RWPE2 (cell line): ENCODE measurements around the gene ST8SIA4.
A peak's percentile ranks its signal among the peaks of the same experiment; 100 is the strongest.

Experiments used
- ATAC-seq: fragments of 200-7000 bp; cut with Tn5 transposase; 3 replicates; pipeline ENCODE4 v1.9.1; 2021; ENCODE audit warnings: low read depth
- DNase-seq: peaks from one replicate; pipeline ENCODE4 v3.0.0-alpha.2; 2020; ENCODE audit warnings: low spot score
- H3K27ac ChIP-seq: fragments of 450-650 bp; 2 replicates; pipeline ENCODE4 v1.5.1; 2017; ENCODE audit warnings: mild to moderate bottlenecking; ENCODE audit not compliant: poor library complexity, severe bottlenecking
- H3K27me3 ChIP-seq: fragments of 250-450 bp; sonication (Bioruptor Pico); 2 replicates; pipeline ENCODE4 v1.5.1; 2021; ENCODE audit warnings: mild to moderate bottlenecking, moderate library complexity; ENCODE audit not compliant: insufficient read depth, poor library complexity, severe bottlenecking
- H3K36me3 ChIP-seq: fragments of 250-450 bp; sonication (Bioruptor Pico); 2 replicates; pipeline ENCODE4 v1.5.1; 2020; ENCODE audit warnings: low read depth, mild to moderate bottlenecking, moderate library complexity
- H3K4me1 ChIP-seq: fragments of 250-450 bp; sonication (Bioruptor Pico); 2 replicates; pipeline ENCODE4 v1.5.1; 2021; ENCODE audit warnings: mild to moderate bottlenecking, moderate library complexity; ENCODE audit not compliant: insufficient read depth, poor library complexity, severe bottlenecking
- H3K4me3 ChIP-seq: fragments of 250-450 bp; sonication (Bioruptor Pico); 2 replicates; pipeline ENCODE4 v1.5.1; 2021; ENCODE audit warnings: mild to moderate bottlenecking, moderate library complexity; ENCODE audit not compliant: severe bottlenecking
- H3K9me3 ChIP-seq: fragments of 250-450 bp; sonication (Bioruptor Pico); 2 replicates; pipeline ENCODE4 v1.5.1; 2021; ENCODE audit warnings: mild to moderate bottlenecking, moderate library complexity; ENCODE audit not compliant: severe bottlenecking
- TF ChIP-seq, protein P1 (sequence below): fragments of 450-650 bp; IDR thresholded peaks from one replicate; pipeline ENCODE4 v1.5.1; 2017; ENCODE audit warnings: mild to moderate bottlenecking, moderate library complexity; ENCODE audit not compliant: poor library complexity, severe bottlenecking

ST8SIA4 gene

DNA sequence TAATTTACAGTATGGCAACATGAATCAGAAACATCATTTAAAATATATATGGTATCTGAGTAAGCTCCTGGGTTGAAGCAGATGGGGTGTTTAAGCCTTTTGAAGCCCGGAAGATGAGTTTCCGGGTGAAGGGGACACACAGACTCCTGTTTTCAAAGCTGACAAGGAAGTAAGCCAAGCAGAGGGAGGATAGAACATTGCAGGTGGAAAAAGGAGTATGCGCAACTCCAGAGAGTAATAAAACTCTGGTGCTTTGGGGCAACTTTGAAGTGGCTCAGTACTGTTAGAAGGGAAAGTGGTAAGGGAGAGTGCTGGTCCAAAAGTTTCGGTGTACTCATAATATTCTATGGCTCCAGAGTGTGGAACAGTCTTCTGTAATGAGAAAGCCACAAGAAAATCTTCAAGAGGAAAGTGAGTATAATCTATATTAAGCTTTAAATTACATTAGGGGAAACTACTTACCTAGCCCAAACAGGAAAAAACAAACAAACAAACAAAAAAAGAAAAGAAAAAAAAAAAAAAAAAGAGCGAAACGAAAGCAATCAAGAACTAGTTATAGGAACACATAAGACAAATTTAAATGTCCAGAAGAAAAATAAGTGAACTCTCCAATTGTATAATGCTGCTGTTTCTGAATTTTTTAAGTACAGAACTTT is 2.3 kb upstream of the ST8SIA4 start:
- Histone ChIP-seq H3K4me1 (peaks cover 4% of the 10 kb centered on the region), H3K27me3 (peaks cover 53% of the 10 kb centered on the region), H3K4me3 (no peak overlapping the region), H3K9me3 (no peaks in the 10 kb centered on the region), H3K36me3 (no peaks in the 10 kb centered on the region), H3K27ac (no peak overlapping the region)
- ATAC-seq (no peak), DNase-seq (no peak)
- TF ChIP-seq, protein P1, sequence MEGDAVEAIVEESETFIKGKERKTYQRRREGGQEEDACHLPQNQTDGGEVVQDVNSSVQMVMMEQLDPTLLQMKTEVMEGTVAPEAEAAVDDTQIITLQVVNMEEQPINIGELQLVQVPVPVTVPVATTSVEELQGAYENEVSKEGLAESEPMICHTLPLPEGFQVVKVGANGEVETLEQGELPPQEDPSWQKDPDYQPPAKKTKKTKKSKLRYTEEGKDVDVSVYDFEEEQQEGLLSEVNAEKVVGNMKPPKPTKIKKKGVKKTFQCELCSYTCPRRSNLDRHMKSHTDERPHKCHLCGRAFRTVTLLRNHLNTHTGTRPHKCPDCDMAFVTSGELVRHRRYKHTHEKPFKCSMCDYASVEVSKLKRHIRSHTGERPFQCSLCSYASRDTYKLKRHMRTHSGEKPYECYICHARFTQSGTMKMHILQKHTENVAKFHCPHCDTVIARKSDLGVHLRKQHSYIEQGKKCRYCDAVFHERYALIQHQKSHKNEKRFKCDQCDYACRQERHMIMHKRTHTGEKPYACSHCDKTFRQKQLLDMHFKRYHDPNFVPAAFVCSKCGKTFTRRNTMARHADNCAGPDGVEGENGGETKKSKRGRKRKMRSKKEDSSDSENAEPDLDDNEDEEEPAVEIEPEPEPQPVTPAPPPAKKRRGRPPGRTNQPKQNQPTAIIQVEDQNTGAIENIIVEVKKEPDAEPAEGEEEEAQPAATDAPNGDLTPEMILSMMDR: no peak

DNA sequence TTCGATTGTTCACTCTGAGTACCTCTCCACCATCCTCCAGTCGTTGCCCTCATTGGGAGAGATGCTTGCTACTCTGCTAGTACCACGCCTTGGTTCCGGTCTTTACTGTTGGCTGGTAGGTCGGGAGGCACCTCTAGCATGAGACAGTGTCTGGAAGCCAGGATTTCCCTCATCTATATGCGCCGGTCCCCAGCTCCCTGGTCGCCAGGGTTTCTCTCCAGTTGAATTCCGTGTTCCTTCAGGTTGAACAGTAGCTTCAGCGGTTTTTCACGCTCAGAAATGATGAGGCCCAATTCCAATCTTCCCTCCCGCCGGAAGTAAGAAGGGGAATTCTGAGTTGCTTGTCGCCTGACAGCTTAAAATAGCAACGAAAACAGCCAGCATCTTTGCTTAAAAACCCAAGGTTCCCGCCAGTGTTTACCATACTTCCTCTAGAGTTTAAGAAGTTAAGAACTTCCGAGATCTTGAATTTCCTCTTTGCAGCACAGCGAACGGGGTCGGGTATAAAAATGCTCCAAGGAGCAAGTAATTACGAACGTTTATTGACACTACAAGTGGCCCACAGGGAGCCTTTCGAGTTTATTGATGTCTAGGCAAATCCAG is 1.3 kb upstream of the ST8SIA4 start:
- H3K4me3 ChIP-seq: no peak overlapping the region
- no peak for DNase-seq
- no peaks in the 10 kb centered on the region for H3K36me3 ChIP-seq
- H3K27ac ChIP-seq: no peak overlapping the region
- H3K4me1 ChIP-seq: peaks cover 4% of the 10 kb centered on the region
- H3K27me3 ChIP-seq: peaks cover 64% of the 10 kb centered on the region
- TF ChIP-seq, protein P1: no peak
- no peaks in the 10 kb centered on the region for H3K9me3 ChIP-seq
- ATAC-seq: no peak

DNA sequence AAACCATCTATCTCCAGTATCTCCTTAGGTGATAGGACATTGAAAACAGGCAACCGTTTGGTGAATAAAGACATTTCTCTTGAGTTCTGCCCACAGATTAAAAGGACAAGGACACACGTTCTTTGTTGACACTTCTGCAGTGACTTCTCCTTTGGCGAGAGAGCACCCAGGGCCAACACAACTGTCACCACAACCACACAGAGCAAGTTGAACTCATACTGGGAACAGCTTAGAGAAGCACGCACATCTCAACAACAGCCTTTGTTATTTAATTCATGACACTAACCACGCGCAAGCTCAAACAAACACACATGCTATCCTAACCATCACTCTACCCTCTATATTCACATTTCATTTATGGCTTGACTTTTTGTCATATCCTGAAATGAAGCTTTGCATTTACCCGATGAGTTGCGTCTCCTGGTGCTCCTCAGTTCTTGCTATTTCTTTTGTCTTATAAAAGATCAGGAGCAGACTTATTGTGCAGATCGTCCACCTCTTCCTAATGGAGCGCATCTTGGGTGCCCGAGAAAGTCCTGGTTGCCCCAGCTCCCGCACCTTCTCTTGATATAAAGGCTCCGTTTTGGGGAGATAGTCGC is 543 bp downstream of the ST8SIA4 start:
- ATAC-seq (0 out of 3 replicates have a peak, but pooled peaks have one; percentile 1), DNase-seq (no peak)
- H3K36me3 ChIP-seq: no peaks in the 10 kb centered on the region
- peaks cover 73% of the 10 kb centered on the region for H3K27me3 ChIP-seq
- peaks cover 4% of the 10 kb centered on the region for H3K4me1 ChIP-seq
- TF ChIP-seq, protein P1: no peak
- H3K4me3 ChIP-seq: peak overlapping the region; percentile 22
- H3K27ac ChIP-seq: no peak overlapping the region
- no peaks in the 10 kb centered on the region for H3K9me3 ChIP-seq

DNA sequence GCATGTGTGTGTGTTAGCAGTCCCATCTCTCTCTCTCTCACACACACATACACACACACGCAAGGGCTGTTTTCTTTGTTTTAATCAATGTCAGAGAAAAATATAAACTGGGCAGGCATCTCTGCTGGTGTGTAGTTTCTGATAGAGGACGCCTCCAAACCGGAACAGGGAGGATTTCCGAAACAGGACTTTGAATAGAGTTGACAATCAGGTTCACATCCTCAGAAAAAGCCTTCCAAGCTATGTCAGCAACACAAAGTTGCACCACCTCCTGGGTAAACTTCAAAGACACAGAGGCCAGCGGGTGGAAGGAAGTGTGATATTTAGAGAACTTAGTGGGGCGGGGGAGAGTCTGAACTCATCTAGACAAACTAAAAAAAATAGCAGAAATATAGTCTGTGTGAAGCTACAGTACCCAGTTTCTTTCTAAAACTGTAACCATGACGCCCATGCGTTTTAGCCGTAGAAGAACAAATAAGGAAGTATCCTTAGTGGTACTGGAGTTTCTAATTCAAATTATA is 1.2 kb downstream of the ST8SIA4 start:
- H3K27ac ChIP-seq: no peak overlapping the region
- no peaks in the 10 kb centered on the region for H3K36me3 ChIP-seq
- no peaks in the 10 kb centered on the region for H3K9me3 ChIP-seq
- TF ChIP-seq, protein P1: no peak
- peaks cover 69% of the 10 kb centered on the region for H3K27me3 ChIP-seq
- no peak for ATAC-seq
- H3K4me1 ChIP-seq: peaks cover 4% of the 10 kb centered on the region
- no peak for DNase-seq
- H3K4me3 ChIP-seq: no peak overlapping the region
